HepG2 (cell line): Measurements from ENCODE around the gene INHBB. TPM values are rescaled to one million over a fixed set of nuclear protein-coding genes. Genes with fewer than 3 reads are reported as not detected.

Experiments
- CAMTA2 ChIP-seq: sonication (generic); formaldehyde crosslinking; IDR thresholded peaks from 2 replicates; pipeline ENCODE4 v1.4.0; 2020; ENCODE audit warnings: mild to moderate bottlenecking, missing genetic modification reagents, borderline replicate concordance
- IKZF5 ChIP-seq: IDR thresholded peaks from 2 replicates; pipeline ENCODE4 v1.6.1; 2018; ENCODE audit warnings: missing genetic modification reagents, mild to moderate bottlenecking, missing compliant biosample characterization
- KDM2A ChIP-seq: sonication (generic); formaldehyde crosslinking; IDR thresholded peaks from 2 replicates; pipeline ENCODE4 v1.4.0; 2020; ENCODE audit warnings: low read depth, missing genetic modification reagents, borderline replicate concordance
- KLF11 ChIP-seq: IDR thresholded peaks from 2 replicates; pipeline ENCODE4 v1.6.1; 2016; ENCODE audit warnings: missing compliant biosample characterization
- NFKB2 ChIP-seq: sonication (generic); formaldehyde crosslinking; IDR thresholded peaks from 2 replicates; pipeline ENCODE4 v1.4.0; 2020; ENCODE audit warnings: missing genetic modification reagents, borderline replicate concordance
- NR3C1 ChIP-seq: sonication (generic); formaldehyde crosslinking; IDR thresholded peaks from 2 replicates; pipeline ENCODE4 v1.4.0; 2020; ENCODE audit warnings: missing genetic modification reagents
- PAX8 ChIP-seq: sonication (generic); formaldehyde crosslinking; IDR thresholded peaks from 2 replicates; pipeline ENCODE4 v1.8.0; 2022; ENCODE audit warnings: mild to moderate bottlenecking, missing genetic modification reagents, borderline replicate concordance
- PRPF4 ChIP-seq: fragments of 200-400 bp; formaldehyde crosslinking; IDR thresholded peaks from 2 replicates; pipeline ENCODE4 v1.6.1; 2016; ENCODE audit warnings: low read length, low read depth; ENCODE audit not compliant: poor library complexity, severe bottlenecking
- REST ChIP-seq, 2 experiments: IDR thresholded peaks; 2 replicates each; pipeline ENCODE4 v1.6.1; 2011 to 2012; ENCODE audit warnings: low read length in 2 of 2, borderline replicate concordance in 1 of 2, low read depth in 1 of 2, mild to moderate bottlenecking in 1 of 2, moderate library complexity in 1 of 2
- SYNCRIP ChIP-seq: fragments of 200-400 bp; formaldehyde crosslinking; IDR thresholded peaks from 2 replicates; pipeline ENCODE4 v1.6.1; 2018; ENCODE audit warnings: mild to moderate bottlenecking, low read depth, low read length; ENCODE audit not compliant: insufficient read depth
- TFE3 ChIP-seq: IDR thresholded peaks from 2 replicates; pipeline ENCODE4 v1.6.1; 2016
- TRIM22 ChIP-seq: fragments of 450-650 bp; IDR thresholded peaks from 2 replicates; pipeline ENCODE4 v1.6.1; 2017
- XRCC5 ChIP-seq: fragments of 200-400 bp; formaldehyde crosslinking; optimal IDR thresholded peaks from 2 replicates; pipeline ENCODE3; 2017; ENCODE audit warnings: mild to moderate bottlenecking, low read length
- ZBTB1 ChIP-seq: sonication (generic); formaldehyde crosslinking; IDR thresholded peaks from 2 replicates; pipeline ENCODE4 v1.4.0; 2020; ENCODE audit warnings: missing genetic modification reagents, borderline replicate concordance
- ZBTB37 ChIP-seq: sonication (generic); formaldehyde crosslinking; IDR thresholded peaks from 2 replicates; pipeline ENCODE4 v1.4.0; 2020; ENCODE audit warnings: mild to moderate bottlenecking, missing genetic modification reagents
- ZFYVE20 ChIP-seq: sonication (generic); formaldehyde crosslinking; IDR thresholded peaks from 2 replicates; pipeline ENCODE4 v1.8.0; 2023; ENCODE audit warnings: low read depth, mild to moderate bottlenecking, moderate library complexity, missing genetic modification reagents, borderline replicate concordance
- ZMYM3 ChIP-seq: sonication (generic); formaldehyde crosslinking; IDR thresholded peaks from 2 replicates; pipeline ENCODE4 v1.5.1; 2020; ENCODE audit warnings: mild to moderate bottlenecking, missing genetic modification reagents
- ZNF121 ChIP-seq: sonication (generic); formaldehyde crosslinking; IDR thresholded peaks from 2 replicates; pipeline ENCODE4 v1.5.0; 2020; ENCODE audit warnings: mild to moderate bottlenecking, missing genetic modification reagents
- ZNF235 ChIP-seq: sonication (generic); formaldehyde crosslinking; IDR thresholded peaks from 2 replicates; pipeline ENCODE4 v1.8.1; 2023; ENCODE audit warnings: mild to moderate bottlenecking, missing genetic modification reagents, borderline replicate concordance
- ZNF44 ChIP-seq: sonication (generic); formaldehyde crosslinking; IDR thresholded peaks from 2 replicates; pipeline ENCODE4 v1.5.1; 2020; ENCODE audit warnings: mild to moderate bottlenecking, missing genetic modification reagents
- polyA plus RNA-seq, 8 experiments: library from polyadenylated mRNA; depleted of rRNA in 3 of 8; stranded (reverse) in 7 of 8; unstranded in 1 of 8; fragments of >200 nt; fragmentation: Illumina TruSeq in 4 of 8; extraction: Trizol in 4 of 8; gene quantifications; 2 replicates each; pipeline versions ENCODE4 v1.2.1 to v1.2.3, GENCODE V29; 2011 to 2016; ENCODE audit warnings: low read depth in 4 of 8, missing spikeins in 1 of 8, mixed read lengths in 1 of 8; ENCODE audit not compliant: insufficient read depth in 1 of 8
- total RNA-seq, 5 experiments: library from RNA; depleted of rRNA; stranded (reverse); fragments of >200 nt; fragmentation: Illumina TruSeq; extraction: Trizol; gene quantifications; 2 replicates each; pipeline ENCODE4 v1.2.3, GENCODE V29; 2016; ENCODE audit warnings: low read depth in 1 of 5

Gene INHBB
- total and polyA plus RNA-seq, 2 of the 13 experiments (the other 11 are each of a cell fraction or from before 2014, with no cell fraction given), result 0.20 to 1.7 TPM

GRCh38 chr2:120343433-120344105, 2.4 kb upstream of the INHBB start (continued):
- TF ChIP-seq SYNCRIP (no peak), TRIM22 (no peak), ZFYVE20 (no peak), PAX8 (CRISPR knock-in tag) (no peak), NR3C1 (CRISPR knock-in tag) (no peak), NFKB2 (CRISPR knock-in tag) (peak; percentile 87; the same call in 1 of the 2 replicates), CAMTA2 (no peak), ZNF121 (CRISPR knock-in tag) (no peak), KLF11 (CRISPR knock-in tag) (no peak), ZBTB1 (CRISPR knock-in tag) (no peak), ZBTB37 (CRISPR knock-in tag) (no peak), TFE3 (no peak), KDM2A (CRISPR knock-in tag) (peak; percentile 91; the same call in 1 of the 2 replicates), ZNF235 (CRISPR knock-in tag) (no peak), XRCC5 (peak; percentile 53), IKZF5 (CRISPR knock-in tag) (peak; percentile 52; the same call in 1 of the 2 replicates), ZMYM3 (CRISPR knock-in tag) (no peak), PRPF4 (no peak), REST (IDR thresholded peaks at IDR 0.05; ENCODE audit: borderline replicate concordance in 1 of 2, low read depth in 1 of 2, low read length in 2 of 2) (no peak), ZNF44 (no peak)
